BE2C (cell line): Measurements from ENCODE around the gene PCDHA2.
"Not testable (repeated sequence)": the region's sequence is repeated elsewhere in the genome, so short reads cannot be mapped to it uniquely, and the experiment has no call there.

Experiments used
- DNase-seq: peaks from one replicate; pipeline ENCODE4 v3.0.0-alpha.2; 2020
- H3K27me3 ChIP-seq: fragments of 250-450 bp; sonication (Bioruptor Pico); 2 replicates; pipeline ENCODE4 v1.5.1; 2020; ENCODE audit warnings: mild to moderate bottlenecking
- H3K36me3 ChIP-seq: fragments of 250-450 bp; sonication (Bioruptor Pico); 2 replicates; pipeline ENCODE4 v1.5.1; 2020; ENCODE audit warnings: mild to moderate bottlenecking
- H3K4me1 ChIP-seq: fragments of 250-450 bp; sonication (Bioruptor Pico); 2 replicates; pipeline ENCODE4 v1.5.1; 2020
- H3K4me3 ChIP-seq: 2 replicates; pipeline ENCODE4 v1.5.1; 2011; ENCODE audit warnings: low read depth, low read length
- H3K9me3 ChIP-seq: fragments of 250-450 bp; sonication (Bioruptor Pico); 2 replicates; pipeline ENCODE4 v1.5.1; 2020
- CTCF ChIP-seq: IDR thresholded peaks from 2 replicates; pipeline ENCODE4 v1.5.1; 2012; ENCODE audit warnings: mild to moderate bottlenecking, low read depth, low read length

PCDHA2 gene

DNA sequence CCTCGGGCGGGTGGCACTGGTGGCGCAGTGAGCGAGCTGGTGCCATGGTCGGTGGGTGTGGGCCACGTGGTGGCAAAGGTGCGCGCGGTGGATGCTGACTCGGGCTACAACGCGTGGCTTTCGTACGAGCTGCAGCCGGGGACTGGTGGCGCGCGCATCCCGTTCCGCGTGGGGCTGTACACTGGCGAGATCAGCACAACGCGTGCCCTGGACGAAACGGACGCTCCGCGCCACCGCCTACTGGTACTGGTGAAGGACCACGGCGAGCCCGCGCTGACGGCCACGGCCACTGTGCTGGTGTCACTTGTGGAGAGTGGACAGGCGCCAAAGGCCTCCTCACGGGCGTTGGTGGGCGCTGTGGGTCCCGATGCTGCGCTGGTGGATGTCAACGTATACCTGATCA is 14.2 kb downstream of the PCDHA2 start:
- H3K36me3 ChIP-seq = no peaks in the 10 kb centered on the region; the same call in 1 of the 2 replicates
- H3K27me3 ChIP-seq = no peaks in the 10 kb centered on the region
- H3K9me3 ChIP-seq = no peaks in the 10 kb centered on the region
- no peak overlapping the region for H3K4me3 ChIP-seq
- no peak for TF ChIP-seq CTCF
- no peak for DNase-seq
- no peaks in the 10 kb centered on the region for H3K4me1 ChIP-seq

GRCh38 chr5:140821375-140822280 is 27.0 kb downstream of the PCDHA2 start, which contains the start of gene PCDHA5:
Gene PCDHA5, plus strand, starts transcription at chr5:140821613.
- H3K36me3 ChIP-seq = no peaks in the 10 kb centered on the region; the same call in none of the 2 replicates
- H3K9me3 ChIP-seq = no peaks in the 10 kb centered on the region
- no peak for DNase-seq
- no peak for TF ChIP-seq CTCF
- H3K4me3 ChIP-seq = no peak within 1 kb of the TSS
- no peaks in the 10 kb centered on the region for H3K4me1 ChIP-seq
- H3K27me3 ChIP-seq = no peaks in the 10 kb centered on the region

DNA sequence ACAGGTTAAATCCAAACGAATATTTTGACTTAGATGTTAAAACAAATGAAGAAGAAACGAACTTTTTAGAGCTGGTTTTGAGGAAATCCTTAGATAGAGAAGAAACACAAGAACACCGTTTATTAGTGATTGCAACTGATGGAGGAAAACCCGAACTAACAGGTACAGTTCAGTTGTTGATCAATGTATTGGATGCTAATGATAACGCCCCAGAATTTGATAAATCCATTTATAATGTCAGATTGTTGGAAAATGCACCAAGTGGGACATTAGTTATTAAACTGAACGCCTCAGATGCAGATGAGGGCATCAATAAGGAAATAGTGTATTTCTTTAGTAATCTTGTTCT is 27.6 kb downstream of the PCDHA2 start:
- H3K27me3 ChIP-seq = no peaks in the 10 kb centered on the region
- H3K4me3 ChIP-seq = no peak overlapping the region
- H3K36me3 ChIP-seq = no peaks in the 10 kb centered on the region; the same call in none of the 2 replicates
- no peak for DNase-seq
- no peaks in the 10 kb centered on the region for H3K4me1 ChIP-seq
- no peaks in the 10 kb centered on the region for H3K9me3 ChIP-seq
- no peak for TF ChIP-seq CTCF

- H3K36me3 ChIP-seq, H3K4me1 ChIP-seq, H3K9me3 ChIP-seq, DNase-seq, H3K4me3 ChIP-seq, H3K27me3 ChIP-seq: not testable (repeated sequence)
Measured at GRCh38 chr5:140822969-140823368, 28.3 kb downstream of the PCDHA2 start.

DNA sequence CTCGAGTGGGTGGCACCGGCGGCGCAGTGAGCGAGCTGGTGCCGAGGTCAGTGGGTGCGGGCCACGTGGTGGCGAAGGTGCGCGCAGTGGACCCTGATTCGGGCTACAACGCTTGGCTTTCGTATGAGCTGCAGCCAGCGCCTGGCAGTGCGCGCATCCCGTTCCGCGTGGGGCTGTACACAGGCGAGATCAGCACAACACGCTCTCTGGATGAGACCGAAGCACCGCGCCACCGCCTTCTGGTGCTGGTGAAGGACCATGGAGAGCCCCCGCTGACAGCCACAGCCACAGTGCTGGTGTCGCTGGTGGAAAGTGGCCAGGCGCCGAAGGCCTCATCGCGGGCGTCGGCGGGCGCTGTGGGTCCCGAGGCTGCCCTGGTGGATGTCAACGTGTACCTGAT is 28.8 kb downstream of the PCDHA2 start:
- Histone ChIP-seq H3K9me3 (no peaks in the 10 kb centered on the region), H3K4me3 (no peak overlapping the region), H3K36me3 (no peaks in the 10 kb centered on the region; the same call in none of the 2 replicates), H3K4me1 (no peaks in the 10 kb centered on the region), H3K27me3 (no peaks in the 10 kb centered on the region)
- DNase-seq = no peak
- no peak for TF ChIP-seq CTCF

GRCh38 chr5:140827704-140828361 is 33.2 kb downstream of the PCDHA2 start, which contains the start of gene PCDHA6:
Gene PCDHA6, plus strand, starts transcription at chr5:140827960. Its CDS starts 132 bp downstream, at chr5:140828092.
- H3K36me3 ChIP-seq = no peaks in the 10 kb centered on the region; the same call in 1 of the 2 replicates
- H3K4me1 ChIP-seq = no peaks in the 10 kb centered on the region
- no peaks in the 10 kb centered on the region for H3K9me3 ChIP-seq
- TF ChIP-seq CTCF = no peak
- no peaks in the 10 kb centered on the region for H3K27me3 ChIP-seq
- no peak for DNase-seq
- no peak within 1 kb of the TSS for H3K4me3 ChIP-seq
